Measurements from ENCODE around the gene OR6C70. TPM values are rescaled to one million over a fixed set of nuclear protein-coding genes. Genes with fewer than 3 reads are reported as not detected.

The OR6C70 gene
- total and polyA plus RNA-seq, 2 of the 4 experiments (the other 2 are of a cell fraction): not detected

DNA sequence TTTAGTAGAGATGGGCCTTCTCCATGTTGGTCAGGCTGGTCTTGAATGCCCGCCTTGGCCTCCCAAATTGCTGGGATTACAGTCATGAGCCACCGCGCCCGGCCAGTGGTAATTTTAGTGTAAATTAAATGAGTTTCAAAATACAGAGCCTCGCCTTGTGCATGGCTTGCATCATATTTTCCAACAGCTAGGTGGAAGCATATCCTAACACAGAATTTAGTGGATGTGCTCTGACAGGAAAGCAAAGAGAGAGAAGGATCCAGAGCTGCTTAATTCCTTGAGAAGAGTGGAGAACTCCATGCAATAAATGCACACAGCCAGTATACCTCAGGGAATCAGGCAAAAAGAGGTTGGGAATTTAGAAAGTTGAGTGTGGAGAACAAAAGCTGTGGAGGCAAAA is 23.6 kb downstream of the OR6C70 start:
- Histone ChIP-seq H3K18ac (ENCODE audit: low read depth, low read length) (no peak overlapping the region), H2AK9ac (replicated peaks; ENCODE audit: low read depth, low read length, poor library complexity) (no peak overlapping the region), H4K91ac (ENCODE audit: insufficient read depth, low read depth, low read length) (no peak overlapping the region), H3K79me1 (ENCODE audit: low read depth in 1 of 2, low read length in 2 of 2) (no peaks in the 10 kb centered on the region), H3K9me3 (ENCODE audit: control insufficient read depth, insufficient read depth, low read length) (no peaks in the 10 kb centered on the region), H2BK20ac (ENCODE audit: low read depth, low read length) (no peak overlapping the region), H4K20me1 (ENCODE audit: insufficient read depth, low read length) (no peaks in the 10 kb centered on the region), H3K9me1 (ENCODE audit: insufficient read depth, low read length) (no peaks in the 10 kb centered on the region), H2BK5ac (ENCODE audit: low read depth, low read length, poor library complexity, severe bottlenecking) (no peak overlapping the region), H4K5ac (ENCODE audit: low read depth, low read length) (no peak overlapping the region), H3K4me3 (ENCODE audit: insufficient read depth, low read depth, low read length) (no peak overlapping the region), H2BK120ac (ENCODE audit: low read depth, low read length) (no peak overlapping the region), H3K4ac (ENCODE audit: low read depth, low read length) (no peak overlapping the region), H3K56ac (ENCODE audit: extremely low read depth, insufficient read depth, low read length) (no peak overlapping the region), H3K36me3 (ENCODE audit: control insufficient read depth, insufficient read depth, low read length) (no peaks in the 10 kb centered on the region), H2AFZ (replicated peaks; ENCODE audit: low read length, poor library complexity) (no peak overlapping the region), H3K9ac (ENCODE audit: low read depth, low read length) (no peak overlapping the region), H3K14ac (replicated peaks; ENCODE audit: low read depth, low read length) (no peak overlapping the region), H2AK5ac (ENCODE audit: low read depth, low read length) (no peak overlapping the region), H3K4me1 (ENCODE audit: control insufficient read depth, insufficient read depth, low read length) (no peaks in the 10 kb centered on the region), H3K27ac (ENCODE audit: insufficient read depth, low read length) (no peak overlapping the region), H2BK15ac (ENCODE audit: low read depth, low read length) (no peak overlapping the region), H3K27me3 (ENCODE audit: control insufficient read depth, insufficient read depth, low read length) (no peaks in the 10 kb centered on the region), H4K8ac (ENCODE audit: low read depth in 2 of 2, low read length in 2 of 2) (no peak overlapping the region), H3K23ac (ENCODE audit: low read depth, low read length) (no peak overlapping the region), H3K4me2 (ENCODE audit: low read depth, low read length) (no peak overlapping the region)
- POLR2A ChIA-PET (ENCODE audit: unreplicated experiment): no interaction called here
- in situ Hi-C loops (cut with MboI; ENCODE audit: low sequenced_read_pairs) (no loop called here), dilution Hi-C loops (cut with HindIII; ENCODE audit: low sequenced_read_pairs, unreplicated experiment) (no loop called here), intact Hi-C loops (cut with micrococcal nuclease) (no loop called here)
- ATAC-seq (ENCODE audit: low read depth): no peak
- no TSS peak for BruUV-seq (replicated peaks)
- no peak for DNase-seq
- CTCF ChIA-PET: no interaction called here
- 40% methylated on average over 1 of the region's 5 CpGs; no CpG with 5 or more reads in 1 of the 2 experiments for WGBS, 2 experiments (ENCODE audit: extremely low coverage in 2 of 2, insufficient read length in 1 of 2)
- TF ChIP-seq, protein P1, sequence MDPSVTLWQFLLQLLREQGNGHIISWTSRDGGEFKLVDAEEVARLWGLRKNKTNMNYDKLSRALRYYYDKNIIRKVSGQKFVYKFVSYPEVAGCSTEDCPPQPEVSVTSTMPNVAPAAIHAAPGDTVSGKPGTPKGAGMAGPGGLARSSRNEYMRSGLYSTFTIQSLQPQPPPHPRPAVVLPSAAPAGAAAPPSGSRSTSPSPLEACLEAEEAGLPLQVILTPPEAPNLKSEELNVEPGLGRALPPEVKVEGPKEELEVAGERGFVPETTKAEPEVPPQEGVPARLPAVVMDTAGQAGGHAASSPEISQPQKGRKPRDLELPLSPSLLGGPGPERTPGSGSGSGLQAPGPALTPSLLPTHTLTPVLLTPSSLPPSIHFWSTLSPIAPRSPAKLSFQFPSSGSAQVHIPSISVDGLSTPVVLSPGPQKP (IDR thresholded peaks at IDR 0.05; ENCODE audit: borderline replicate concordance, low read depth, low read length): no peak
- TF ChIP-seq FOS (IDR thresholded peaks at IDR 0.05; ENCODE audit: low read depth, low read length) (no peak), SMC3 (IDR thresholded peaks at IDR 0.05; ENCODE audit: low read depth, low read length) (no peak)
